Right lobe of liver (tissue), 6 donors: Measurements from ENCODE around the gene PDZD2. TPM values are rescaled to one million over a fixed set of nuclear protein-coding genes. Genes with fewer than 3 reads are reported as not detected.

Source experiments
- ATAC-seq, 4 donors: fragments of 200-7000 bp; cut with Tn5 transposase; one replicate each; pipeline ENCODE4 v1.9.1; 2020; ENCODE audit warnings: mild to moderate bottlenecking in 4 of 4, moderate library complexity in 4 of 4
- DNase-seq, 3 donors: peaks; one replicate each; pipeline ENCODE4 v3.0.0-alpha.2; 2020
- H3K27ac ChIP-seq, 3 donors: fragments of 200-600 bp; one replicate each; pipeline ENCODE4 v1.8.0; 2022
- H3K27me3 ChIP-seq, 2 donors: fragments of 200-600 bp; one replicate each; pipeline ENCODE4 v1.8.0; 2022
- H3K36me3 ChIP-seq, 4 donors: fragments of 200-600 bp; sonication (generic) in 1 of 4; one replicate each; pipeline versions ENCODE4 v1.5.1 to v1.8.0; 2017 to 2022; ENCODE audit warnings: control low read depth in 1 of 4
- H3K4me1 ChIP-seq, 4 donors: fragments of 200-600 bp; sonication (generic) in 1 of 4; one replicate each; pipeline versions ENCODE4 v1.5.1 to v1.8.0; 2017 to 2022; ENCODE audit warnings: control low read depth in 1 of 4
- H3K4me3 ChIP-seq, 3 donors: fragments of 200-600 bp; one replicate each; pipeline ENCODE4 v1.8.0; 2022
- H3K9me3 ChIP-seq, 4 donors: fragments of 200-600 bp; sonication (generic) in 1 of 4; one replicate each; pipeline versions ENCODE4 v1.5.1 to v1.8.0; 2017 to 2022; ENCODE audit warnings: control low read depth in 1 of 4
- CTCF ChIP-seq, 4 donors: fragments of 200-600 bp in 3 of 4; fragments of 450-650 bp in 1 of 4; IDR thresholded peaks; one replicate each; pipeline versions ENCODE4 v1.5.1 to v1.8.0; 2016 to 2022; ENCODE audit warnings: antibody characterized with exemption in 4 of 4, mild to moderate bottlenecking in 2 of 4
- POLR2A ChIP-seq: fragments of 450-650 bp; IDR thresholded peaks from one replicate; pipeline ENCODE4 v1.6.1; 2017; ENCODE audit warnings: antibody characterized with exemption, mild to moderate bottlenecking
- WGBS: methylation state at CpG from one replicate; pipeline ENCODE4 v1.1.6; 2018; ENCODE audit warnings: low coverage, low lambda C conversion rate; ENCODE audit not compliant: insufficient coverage; ENCODE audit errors: missing lambda C conversion rate; 5-methylcytosine and 5-hydroxymethylcytosine counted together
- intact Hi-C, 2 donors: fragments of 100-400 bp; cut with DNase I; formaldehyde crosslinking; loops; one replicate each; pipeline versions ENCODE4 v1.11.2 to v1.14.1; 2022
- total RNA-seq, 6 experiments: library from RNA; depleted of rRNA in 2 of 6; stranded (reverse); fragments of >200 nt in 2 of 6; fragmentation: NEBNext Ultra II Directional in 3 of 6; extraction: Animal tissue kit (Norgen Biotek cat#: 25700) in 3 of 6; gene quantifications; one replicate each; pipeline versions ENCODE4 v1.1.0 to v1.2.4, GENCODE V29; 2016 to 2023
- donor health status: DM: no; HTN: yes; CAD: no.
- donor health status: DM: no; HTN: no; CAD: no.
- donor health status: DM: no; HTN: no; CAD: no.
- donor health status: DM: no; HTN: yes; CAD: no.
- donor health status: DM: no; HTN: yes; CAD: no.

The PDZD2 gene
- total RNA-seq, 6 experiments from 2014 or later: 0.43 to 1.9 (median 0.88) TPM

DNA sequence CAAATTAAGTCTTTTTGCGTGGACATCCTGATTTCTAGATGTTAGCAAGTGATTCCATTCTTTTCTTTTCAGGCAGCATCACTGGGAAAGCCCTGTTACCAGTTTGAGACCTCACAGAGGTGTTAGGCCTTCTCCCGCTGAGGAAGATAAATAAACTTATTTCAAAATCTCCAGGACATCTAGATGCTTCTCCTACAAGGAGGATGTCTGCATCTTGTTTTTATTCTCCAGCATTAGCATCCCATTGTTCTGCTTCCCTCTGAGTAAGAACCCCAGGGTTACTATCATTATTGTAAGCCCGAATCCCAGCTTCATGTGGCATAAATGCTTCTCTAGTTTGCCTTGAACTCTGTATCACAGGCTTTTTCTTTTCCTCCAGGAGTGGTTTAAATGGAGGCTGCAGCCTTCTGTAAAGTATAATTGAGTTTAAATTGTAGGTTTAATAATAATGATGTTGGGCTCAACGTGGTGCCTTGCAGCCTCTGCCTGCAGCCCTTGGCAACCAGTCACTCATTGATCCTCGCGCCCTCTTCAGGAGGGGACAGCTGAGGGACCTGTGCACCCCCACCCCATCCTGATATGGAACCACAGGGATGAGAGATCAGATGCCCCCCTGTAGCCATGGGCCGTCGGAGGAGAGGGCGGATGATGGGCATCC, 114.9 kb downstream of the PDZD2 start:
- no peaks in the 10 kb centered on the region for H3K36me3 ChIP-seq
- no peaks in the 10 kb centered on the region for H3K4me1 ChIP-seq
- DNase-seq (no peak), ATAC-seq (no peak)
- intact Hi-C loops: no loop called here
- H3K4me3 ChIP-seq: no peak overlapping the region
- no peaks in the 10 kb centered on the region for H3K27me3 ChIP-seq
- TF ChIP-seq CTCF (IDR thresholded peaks at IDR 0.05) (no peak), POLR2A (no peak)
- WGBS: 35% methylated on average over 4 of the region's 9 CpGs
- no peaks in the 10 kb centered on the region for H3K9me3 ChIP-seq
- H3K27ac ChIP-seq: no peak overlapping the region

DNA sequence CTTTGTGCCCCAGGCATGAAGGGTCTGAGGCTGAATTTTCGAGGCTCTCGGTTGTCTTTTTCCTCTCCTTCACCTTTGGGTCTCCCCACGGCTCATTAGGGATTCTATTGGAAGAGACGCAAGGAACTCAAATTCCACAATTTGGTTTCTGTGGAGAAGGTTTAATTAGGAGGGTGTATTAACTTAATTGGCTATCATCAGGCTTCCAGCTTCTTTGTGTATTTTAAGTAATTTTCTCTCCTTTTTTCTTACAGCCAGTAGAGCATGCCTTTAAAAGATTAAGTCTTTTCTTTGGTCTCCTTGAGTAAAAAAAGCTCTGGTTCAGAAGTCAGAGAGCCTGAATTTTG, 115.4 kb downstream of the PDZD2 start:
- TF ChIP-seq CTCF (IDR thresholded peaks at IDR 0.05) (no peak), POLR2A (no peak)
- no peak for DNase-seq
- 48% methylated on average over 4 of the region's 4 CpGs for WGBS
- no peaks in the 10 kb centered on the region for H3K4me1 ChIP-seq
- no peak for ATAC-seq
- no peaks in the 10 kb centered on the region for H3K9me3 ChIP-seq
- H3K27ac ChIP-seq: no peak overlapping the region
- no peaks in the 10 kb centered on the region for H3K27me3 ChIP-seq
- H3K36me3 ChIP-seq: no peaks in the 10 kb centered on the region
- H3K4me3 ChIP-seq: no peak overlapping the region
- intact Hi-C loops: no loop called here

GRCh38 chr5:31754741-31755675, 116.1 kb downstream of the PDZD2 start:
- TF ChIP-seq CTCF (IDR thresholded peaks at IDR 0.05) (no peak), POLR2A (no peak)
- ATAC-seq (no peak), DNase-seq (no peak)
- Histone ChIP-seq H3K9me3 (no peaks in the 10 kb centered on the region), H3K27me3 (no peaks in the 10 kb centered on the region), H3K4me1 (no peaks in the 10 kb centered on the region), H3K4me3 (no peak overlapping the region), H3K36me3 (no peaks in the 10 kb centered on the region), H3K27ac (no peak overlapping the region)
- intact Hi-C loops: no loop called here
- WGBS: 57% methylated on average over 16 of the region's 20 CpGs

GRCh38 chr5:31755676-31756230, 116.8 kb downstream of the PDZD2 start:
- Histone ChIP-seq H3K4me3 (no peak overlapping the region), H3K27me3 (no peaks in the 10 kb centered on the region), H3K36me3 (no peaks in the 10 kb centered on the region), H3K9me3 (no peaks in the 10 kb centered on the region), H3K4me1 (no peaks in the 10 kb centered on the region), H3K27ac (no peak overlapping the region)
- WGBS: 77% methylated on average over 9 of the region's 10 CpGs
- DNase-seq (no peak), ATAC-seq (no peak)
- intact Hi-C loops: no loop called here
- TF ChIP-seq POLR2A (no peak), CTCF (IDR thresholded peaks at IDR 0.05) (no peak)
